AG10803 (cell line): ENCODE measurements around the gene ARL13A.
"Not testable (repeated sequence)": the region's sequence is repeated elsewhere in the genome, so short reads cannot be mapped to it uniquely, and the experiment has no call there.

Experiments used
- DNase-seq: peaks from one replicate; pipeline ENCODE4 v3.0.0; 2010; ENCODE audit warnings: low read depth
- H3K4me3 ChIP-seq: 2 replicates; pipeline ENCODE4 v1.5.1; 2011; ENCODE audit warnings: mild to moderate bottlenecking, low read length, control low read depth
- CTCF ChIP-seq: conservative IDR thresholded peaks from 2 replicates; pipeline ENCODE4 v1.5.1; 2011; ENCODE audit warnings: mild to moderate bottlenecking, low read length, control low read depth, inconsistent platforms

The ARL13A gene

GRCh38 chrX:100969936-100970335, 428 bp downstream of the ARL13A start:
- DNase-seq, result no peak
- no peak overlapping the region for H3K4me3 ChIP-seq
- no peak for TF ChIP-seq CTCF

- TF ChIP-seq CTCF, result no peak
- DNase-seq, result no peak
- H3K4me3 ChIP-seq, result no peak overlapping the region
Measured at GRCh38 chrX:100973411-100973810, 3.9 kb downstream of the ARL13A start.

GRCh38 chrX:100975212-100975611, 5.7 kb downstream of the ARL13A start:
- H3K4me3 ChIP-seq, result no peak overlapping the region
- TF ChIP-seq CTCF, result no peak
- DNase-seq, result peak; percentile 1

GRCh38 chrX:100976211-100976610, 6.7 kb downstream of the ARL13A start:
- no peak for DNase-seq
- TF ChIP-seq CTCF, result no peak
- no peak overlapping the region for H3K4me3 ChIP-seq

- DNase-seq, result no peak
- TF ChIP-seq CTCF, result no peak
Measured at GRCh38 chrX:100979881-100980607, 10.5 kb downstream of the ARL13A start.

GRCh38 chrX:100980608-100981497, 11.3 kb downstream of the ARL13A start:
- DNase-seq, result peak; percentile 30
- no peak overlapping the region for H3K4me3 ChIP-seq
- TF ChIP-seq CTCF, result no peak

More at GRCh38 chrX:100979881-100980607, 10.5 kb downstream of the ARL13A start:
- no peak overlapping the region for H3K4me3 ChIP-seq

- not testable (repeated sequence) for H3K4me3 ChIP-seq, DNase-seq
Measured at GRCh38 chrX:100981498-100981845, 12.0 kb downstream of the ARL13A start.
